CD4-positive, alpha-beta T cell (primary cell): Measurements from ENCODE around the gene MTMR6. TPM values are rescaled to one million over a fixed set of nuclear protein-coding genes. Genes with fewer than 3 reads are reported as not detected.

ENCODE experiments used
- ATAC-seq: fragments of 200-7000 bp; cut with Tn5 transposase; one replicate; pipeline ENCODE4 v1.10.0; 2022; ENCODE audit warnings: mild to moderate bottlenecking; ENCODE audit not compliant: poor library complexity
- CTCF ChIA-PET: fragments of 350-600 bp; sonication (Branson Sonifier 250); formaldehyde crosslinking; loops from one replicate; lab custom pipeline; 2021; ENCODE audit warnings: antibody characterized with exemption, inconsistent platforms; lab: Charles Lee
- POLR2A ChIA-PET: fragments of 350-600 bp; sonication (Branson Sonifier 250); formaldehyde crosslinking; loops from one replicate; lab custom pipeline; 2021; ENCODE audit warnings: antibody characterized with exemption, inconsistent platforms; lab: Charles Lee
- DNase-seq, 14 experiments: peaks; one replicate each; pipeline ENCODE4 v3.0.0-alpha.2; 2013 to 2020; ENCODE audit warnings: mixed read lengths in 2 of 14
- H3K27ac ChIP-seq, 2 donors: one replicate each; pipeline versions ENCODE4 v1.5.1 to v1.7.0; 2013; ENCODE audit warnings: low read length in 2 of 2, low read depth in 1 of 2, mild to moderate bottlenecking in 1 of 2
- H3K27me3 ChIP-seq, 2 experiments: 1 replicate in 1 of 2; 2 replicates in 1 of 2; pipeline versions ENCODE4 v1.6.1 to v1.7.0; 2013; ENCODE audit warnings: low read length in 2 of 2, control low read depth in 1 of 2, mild to moderate bottlenecking in 1 of 2, moderate library complexity in 1 of 2; ENCODE audit not compliant: insufficient read depth in 2 of 2, control insufficient read depth in 1 of 2
- H3K36me3 ChIP-seq: one replicate; pipeline ENCODE4 v1.6.1; 2013; ENCODE audit warnings: low read length, control low read depth; ENCODE audit not compliant: insufficient read depth
- H3K4me1 ChIP-seq: one replicate; pipeline ENCODE4 v1.6.1; 2013; ENCODE audit warnings: low read length, control low read depth; ENCODE audit not compliant: insufficient read depth
- H3K4me3 ChIP-seq: one replicate; pipeline ENCODE4 v1.5.1; 2013; ENCODE audit warnings: mild to moderate bottlenecking, low read length, moderate library complexity
- H3K9me3 ChIP-seq, 2 experiments: 1 replicate in 1 of 2; 2 replicates in 1 of 2; pipeline versions ENCODE4 v1.6.1 to v1.7.0; 2013; ENCODE audit warnings: low read length in 2 of 2, mild to moderate bottlenecking in 2 of 2, control low read depth in 1 of 2, moderate library complexity in 1 of 2; ENCODE audit not compliant: control insufficient read depth in 1 of 2, insufficient read depth in 1 of 2
- H3K27ac Mint-ChIP-seq: one replicate; pipeline ENCODE4 v1.8.0; 2020; ENCODE audit warnings: mixed read lengths
- H3K27me3 Mint-ChIP-seq: one replicate; pipeline ENCODE4 v1.8.0; 2021; ENCODE audit warnings: mixed read lengths
- H3K36me3 Mint-ChIP-seq: one replicate; pipeline ENCODE4 v1.8.0; 2021; ENCODE audit warnings: low read depth, mixed read lengths
- H3K4me1 Mint-ChIP-seq: one replicate; pipeline ENCODE4 v1.8.0; 2021; ENCODE audit warnings: low read depth, mixed read lengths
- H3K4me3 Mint-ChIP-seq: one replicate; pipeline ENCODE4 v1.8.0; 2020; ENCODE audit warnings: mild to moderate bottlenecking, mixed read lengths
- H3K9me3 Mint-ChIP-seq: one replicate; pipeline ENCODE4 v1.8.0; 2020; ENCODE audit warnings: mixed read lengths
- CTCF ChIP-seq: fragments of 200-600 bp; IDR thresholded peaks from one replicate; pipeline ENCODE4 v1.8.0; 2022; ENCODE audit warnings: antibody characterized with exemption, mild to moderate bottlenecking
- intact Hi-C, 2 experiments: fragments of 100-400 bp; cut with DNase I in 1 of 2; cut with micrococcal nuclease in 1 of 2; formaldehyde crosslinking; loops; one replicate each; pipeline versions ENCODE4 v1.15.1 to v1.9.0; 2023 to 2025; cut with DNase I, micrococcal nuclease
- total RNA-seq, 174 experiments: library from RNA in 2 of 174; stranded (reverse) in 2 of 174; gene quantifications; one replicate each; pipeline ENCODE4 v1.2.3 and lab custom pipeline; 2021 to 2026

The MTMR6 gene
- total RNA-seq, 2 experiments from 2014 or later: 33.3 to 34.2 TPM

- H3K27ac Mint-ChIP-seq: no peak overlapping the region
Observed at GRCh38 chr13:25295228-25295627, 7.9 kb upstream of the MTMR6 start.

GRCh38 chr13:25292301-25292700 lies 5.0 kb upstream of the MTMR6 start:
- DNase-seq (peak in 5 of 14 experiments; percentile 17 to 71 (median 52)), ATAC-seq (peak; percentile 66)
- H3K9me3 ChIP-seq: no peaks in the 10 kb centered on the region
- peaks cover 0 to 6% of the 10 kb centered on the region in 2 experiments for H3K27me3 ChIP-seq
- H3K4me1 ChIP-seq: peaks cover 4% of the 10 kb centered on the region
- no peak for TF ChIP-seq CTCF
- H3K27me3 Mint-ChIP-seq: peaks cover 7% of the 10 kb centered on the region
- no peaks in the 10 kb centered on the region for H3K9me3 Mint-ChIP-seq
- POLR2A ChIA-PET: no interaction called here
- intact Hi-C loops: no loop called here
- H3K4me1 Mint-ChIP-seq: peaks cover 5% of the 10 kb centered on the region
- H3K36me3 Mint-ChIP-seq: peaks cover 4% of the 10 kb centered on the region
- CTCF ChIA-PET: no interaction called here
- peak overlapping the region; percentile 6 for H3K27ac Mint-ChIP-seq
- no peak overlapping the region for H3K4me3 ChIP-seq
- H3K36me3 ChIP-seq: no peaks in the 10 kb centered on the region
- no peak overlapping the region for H3K27ac ChIP-seq
- H3K4me3 Mint-ChIP-seq: no peak overlapping the region

More at GRCh38 chr13:25295228-25295627, 7.9 kb upstream of the MTMR6 start:
- no peak overlapping the region for H3K4me3 ChIP-seq
- POLR2A ChIA-PET: no interaction called here
- DNase-seq: no peak
- intact Hi-C loops: no loop called here
- Mint-ChIP-seq H3K36me3 (no peaks in the 10 kb centered on the region), H3K27me3 (peaks cover 14% of the 10 kb centered on the region), H3K4me3 (no peak overlapping the region), H3K9me3 (no peaks in the 10 kb centered on the region), H3K4me1 (peaks cover 6% of the 10 kb centered on the region)
- no peaks in the 10 kb centered on the region for H3K36me3 ChIP-seq
- ATAC-seq: no peak
- no peak overlapping the region for H3K27ac ChIP-seq
- peaks cover 0 to 6% of the 10 kb centered on the region in 2 experiments for H3K27me3 ChIP-seq
- H3K4me1 ChIP-seq: peaks cover 4% of the 10 kb centered on the region
- H3K9me3 ChIP-seq: no peaks in the 10 kb centered on the region
- TF ChIP-seq CTCF: no peak
- CTCF ChIA-PET: no interaction called here

GRCh38 chr13:25291691-25292090 lies 4.4 kb upstream of the MTMR6 start:
- intact Hi-C loops: no loop called here
- H3K4me3 ChIP-seq: no peak overlapping the region
- Mint-ChIP-seq H3K27me3 (peaks cover 5% of the 10 kb centered on the region), H3K4me1 (peaks cover 6% of the 10 kb centered on the region), H3K4me3 (no peak overlapping the region), H3K27ac (no peak overlapping the region), H3K36me3 (peaks cover 9% of the 10 kb centered on the region), H3K9me3 (no peaks in the 10 kb centered on the region)
- POLR2A ChIA-PET: interaction anchor here (0.7 kb wide), 1 partner anchor 11 kb away, joined by 3 read pairs; no protein-coding TSS in a partner anchor
- DNase-seq (no peak), ATAC-seq (no peak)
- no peaks in the 10 kb centered on the region for H3K9me3 ChIP-seq
- no peak for TF ChIP-seq CTCF
- H3K4me1 ChIP-seq: peaks cover 4% of the 10 kb centered on the region
- H3K36me3 ChIP-seq: no peaks in the 10 kb centered on the region
- H3K27ac ChIP-seq: no peak overlapping the region
- peaks cover 0 to 4% of the 10 kb centered on the region in 2 experiments for H3K27me3 ChIP-seq
- CTCF ChIA-PET: no interaction called here
